Pancreas (tissue), 10 donors: ENCODE results near the gene GDF10. TPM values are rescaled to one million over a fixed set of nuclear protein-coding genes. Genes with fewer than 3 reads are reported as not detected.

Source experiments
- ATAC-seq, 4 donors: fragments of 200-7000 bp; cut with Tn5 transposase; one replicate each; pipeline versions ENCODE4 v1.8.0 to v1.9.1; 2020; ENCODE audit warnings: mild to moderate bottlenecking in 4 of 4, moderate library complexity in 4 of 4
- DNase-seq, 6 donors: peaks; one replicate each; pipeline ENCODE4 v3.0.0-alpha.2; 2020
- FAIRE-seq: peaks from 2 replicates; lab custom pipeline; 2012; peaks lifted over from hg19 to GRCh38; lab: Jason Lieb, UNC
- H3K27ac ChIP-seq, 4 donors: fragments of 200-600 bp; sonication (generic); 1 replicate in 3 of 4; 2 replicates in 1 of 4; pipeline versions ENCODE4 v1.5.0 to v1.8.0; 2020
- H3K27me3 ChIP-seq, 4 donors: fragments of 200-600 bp; one replicate each; pipeline ENCODE4 v1.8.0; 2021
- H3K36me3 ChIP-seq, 3 donors: fragments of 200-600 bp; sonication (generic) in 1 of 3; one replicate each; pipeline versions ENCODE4 v1.5.0 to v1.8.0; 2020 to 2021
- H3K4me1 ChIP-seq, 3 donors: fragments of 200-600 bp; one replicate each; pipeline ENCODE4 v1.8.0; 2021
- H3K4me3 ChIP-seq, 4 donors: fragments of 200-600 bp; sonication (generic) in 2 of 4; one replicate each; pipeline versions ENCODE4 v1.5.0 to v1.8.0; 2020 to 2021
- H3K9me3 ChIP-seq, 4 donors: fragments of 200-600 bp; one replicate each; pipeline ENCODE4 v1.8.0; 2021
- CTCF ChIP-seq, 4 donors: fragments of 200-600 bp; sonication (generic) in 3 of 4; IDR thresholded peaks; one replicate each; pipeline versions ENCODE4 v1.5.0 to v1.8.0; 2021; ENCODE audit warnings: antibody characterized with exemption in 4 of 4
- WGBS, 2 donors: extraction: QIAGEN DNeasy Blood & Tissue Kit; methylation state at CpG; one replicate each; pipeline ENCODE4 v1.1.7; 2013; 5-methylcytosine and 5-hydroxymethylcytosine counted together
- intact Hi-C, 3 donors: fragments of 100-400 bp; cut with DNase I; formaldehyde crosslinking; loops; one replicate each; pipeline versions ENCODE4 v1.11.1 to v1.14.2; 2022
- polyA plus RNA-seq, 2 donors: library from polyadenylated mRNA; stranded (reverse); fragments of 200-250 nt; gene quantifications; one replicate each; pipeline ENCODE4 v1.2.3, GENCODE V29; 2013
- total RNA-seq, 6 donors: library from RNA; stranded (reverse); fragmentation: NEBNext Ultra II Directional in 4 of 6; extraction: Animal tissue kit (Norgen Biotek cat#: 25700) in 4 of 6; gene quantifications; one replicate each; pipeline versions ENCODE4 v1.2.1 to v1.2.4, GENCODE V29; 2021 to 2023
- donor health status: healthy with polysubstance abuse.
- donor health status: DM: no; HTN: no; CAD: no; lungs with moderate emphysema.
- donor health status: DM: no; HTN: no; CAD: no.
- donor health status: control.
- donor health status: control.
- donor health status: Bipolar disorder and iron deficiency.
- donor health status: DM: yes; HTN: yes; CAD: no.
- donor health status: DM: no; HTN: no; CAD: no.
- donor health status: DM: no; HTN: no; CAD: no.
- donor health status: DM: yes; HTN: yes; CAD: no.

The GDF10 gene
- total and polyA plus RNA-seq, 8 donors, result 2.0 to 13.7 (median 8.8) TPM

GRCh38 chr10:47257396-47258120 lies 42.4 kb upstream of the GDF10 start:
- intact Hi-C loops, result no loop called here
- Histone ChIP-seq H3K27me3 (no peaks in the 10 kb centered on the region), H3K4me3 (no peak overlapping the region), H3K27ac (no peak overlapping the region), H3K4me1 (peaks cover 6 to 16% (median 11%) of the 10 kb centered on the region in 3 donors), H3K36me3 (no peaks in the 10 kb centered on the region), H3K9me3 (no peaks in the 10 kb centered on the region)
- WGBS, 2 donors, result 94% methylated on average over 4 of the region's 4 CpGs
- TF ChIP-seq CTCF (IDR thresholded peaks at IDR 0.05), result no peak
- no peak for ATAC-seq
- FAIRE-seq, result no peak
- DNase-seq, result no peak

- 88 to 89% methylated on average over 3 of the region's 3 CpGs for WGBS, 2 donors
- Histone ChIP-seq H3K27me3 (no peaks in the 10 kb centered on the region), H3K27ac (no peak overlapping the region), H3K4me1 (peaks cover 4 to 14% (median 7%) of the 10 kb centered on the region in 3 donors), H3K4me3 (no peak overlapping the region), H3K36me3 (no peaks in the 10 kb centered on the region), H3K9me3 (no peaks in the 10 kb centered on the region)
- intact Hi-C loops, result no loop called here
- DNase-seq (no peak), ATAC-seq (no peak), FAIRE-seq (no peak)
- TF ChIP-seq CTCF (IDR thresholded peaks at IDR 0.05), result no peak
Measured at GRCh38 chr10:47258921-47259320, 41.1 kb upstream of the GDF10 start.

- H3K27ac ChIP-seq, result no peak overlapping the region
- H3K27me3 ChIP-seq, result no peaks in the 10 kb centered on the region
- H3K4me3 ChIP-seq, result no peak overlapping the region
- peaks cover 0 to 10% (median 3%) of the 10 kb centered on the region in 3 donors for H3K4me1 ChIP-seq
- no peak for DNase-seq
- ATAC-seq, result no peak
- 83 to 85% methylated on average over 5 of the region's 5 CpGs for WGBS, 2 donors
- H3K36me3 ChIP-seq, result no peaks in the 10 kb centered on the region
- no peak for FAIRE-seq
- intact Hi-C loops, result no loop called here
- H3K9me3 ChIP-seq, result no peaks in the 10 kb centered on the region
- no peak for TF ChIP-seq CTCF (IDR thresholded peaks at IDR 0.05)
Measured at GRCh38 chr10:47259466-47259865, 40.5 kb upstream of the GDF10 start.

- Histone ChIP-seq H3K4me3 (no peak overlapping the region), H3K27me3 (no peaks in the 10 kb centered on the region), H3K4me1 (peaks cover 0 to 4% (median 0%) of the 10 kb centered on the region in 3 donors), H3K9me3 (no peaks in the 10 kb centered on the region), H3K36me3 (no peaks in the 10 kb centered on the region), H3K27ac (no peak overlapping the region)
- no peak for TF ChIP-seq CTCF (IDR thresholded peaks at IDR 0.05)
- no peak for ATAC-seq
- FAIRE-seq, result no peak
- no peak for DNase-seq
- intact Hi-C loops, result no loop called here
- WGBS, 2 donors, result 64 to 69% methylated on average over 9 of the region's 9 CpGs
Measured at GRCh38 chr10:47260505-47261111, 39.4 kb upstream of the GDF10 start.

- Histone ChIP-seq H3K36me3 (no peaks in the 10 kb centered on the region), H3K4me1 (peaks cover 0 to 4% (median 0%) of the 10 kb centered on the region in 3 donors), H3K27ac (no peak overlapping the region), H3K9me3 (no peaks in the 10 kb centered on the region), H3K4me3 (no peak overlapping the region), H3K27me3 (no peaks in the 10 kb centered on the region)
- 95 to 98% methylated on average over 1 of the region's 1 CpG for WGBS, 2 donors
- no peak for ATAC-seq
- no peak for TF ChIP-seq CTCF (IDR thresholded peaks at IDR 0.05)
- no peak for DNase-seq
- intact Hi-C loops, result no loop called here
- no peak for FAIRE-seq
Measured at GRCh38 chr10:47261121-47261520, 38.9 kb upstream of the GDF10 start.
